LNCaP clone FGC (cell line): ENCODE results near the gene KCNK6.

Experiments used
- DNase-seq: peaks from one replicate; pipeline ENCODE4 v3.0.0-alpha.2; 2011; ENCODE audit warnings: low read depth
- H3K4me3 ChIP-seq: 2 replicates; pipeline ENCODE4 v1.5.1; 2011; ENCODE audit warnings: mild to moderate bottlenecking, low read depth, low read length, control low read depth
- TF ChIP-seq, protein P1 (sequence below): IDR thresholded peaks from 2 replicates; pipeline ENCODE4 v1.5.1; 2012; ENCODE audit warnings: mild to moderate bottlenecking; ENCODE audit not compliant: control insufficient read depth, insufficient read depth; ENCODE audit errors: extremely low read depth

The KCNK6 gene

DNA sequence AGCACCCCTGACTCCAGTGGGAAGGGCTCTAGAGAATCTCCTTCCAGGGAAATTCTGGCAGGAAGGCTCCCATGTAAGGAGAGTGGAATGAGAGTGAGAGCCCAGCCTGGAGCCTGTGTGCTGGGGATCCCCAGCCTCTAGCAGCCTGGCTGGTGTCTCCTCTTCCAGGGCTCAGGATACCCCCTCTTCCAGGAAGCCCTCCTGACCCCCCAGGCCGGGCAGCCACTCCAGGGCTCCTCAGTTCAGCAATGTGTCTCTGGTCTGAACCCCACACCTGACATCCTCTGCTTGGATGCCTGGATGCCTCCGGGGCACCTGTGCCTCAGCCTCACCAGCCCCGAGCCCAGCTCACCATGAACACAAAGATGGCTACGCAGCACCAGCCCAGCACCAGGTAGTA is 12.6 kb upstream of the KCNK6 start:
- DNase-seq, result no peak
- no peak overlapping the region for H3K4me3 ChIP-seq
- TF ChIP-seq, protein P1, sequence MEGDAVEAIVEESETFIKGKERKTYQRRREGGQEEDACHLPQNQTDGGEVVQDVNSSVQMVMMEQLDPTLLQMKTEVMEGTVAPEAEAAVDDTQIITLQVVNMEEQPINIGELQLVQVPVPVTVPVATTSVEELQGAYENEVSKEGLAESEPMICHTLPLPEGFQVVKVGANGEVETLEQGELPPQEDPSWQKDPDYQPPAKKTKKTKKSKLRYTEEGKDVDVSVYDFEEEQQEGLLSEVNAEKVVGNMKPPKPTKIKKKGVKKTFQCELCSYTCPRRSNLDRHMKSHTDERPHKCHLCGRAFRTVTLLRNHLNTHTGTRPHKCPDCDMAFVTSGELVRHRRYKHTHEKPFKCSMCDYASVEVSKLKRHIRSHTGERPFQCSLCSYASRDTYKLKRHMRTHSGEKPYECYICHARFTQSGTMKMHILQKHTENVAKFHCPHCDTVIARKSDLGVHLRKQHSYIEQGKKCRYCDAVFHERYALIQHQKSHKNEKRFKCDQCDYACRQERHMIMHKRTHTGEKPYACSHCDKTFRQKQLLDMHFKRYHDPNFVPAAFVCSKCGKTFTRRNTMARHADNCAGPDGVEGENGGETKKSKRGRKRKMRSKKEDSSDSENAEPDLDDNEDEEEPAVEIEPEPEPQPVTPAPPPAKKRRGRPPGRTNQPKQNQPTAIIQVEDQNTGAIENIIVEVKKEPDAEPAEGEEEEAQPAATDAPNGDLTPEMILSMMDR, result no peak

DNA sequence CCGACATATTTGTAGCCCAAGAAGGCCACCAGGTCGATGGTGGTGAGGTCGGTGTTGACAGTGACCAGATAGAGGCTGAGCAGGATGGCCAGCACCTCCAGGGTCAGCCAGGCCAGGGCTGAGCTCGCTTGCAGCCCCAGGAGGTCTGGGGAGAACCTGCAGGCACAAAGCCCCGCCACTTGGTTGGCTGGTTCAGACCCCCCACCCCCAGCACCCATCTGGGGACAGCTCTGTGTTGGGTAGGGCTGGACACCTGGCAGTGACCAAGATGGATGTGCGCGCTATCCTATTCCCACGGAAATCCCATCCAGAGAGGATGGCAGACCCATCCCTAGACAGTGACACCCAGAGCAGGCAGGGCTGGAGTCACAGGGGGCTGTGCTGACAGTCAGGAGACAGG is 12.0 kb upstream of the KCNK6 start:
- DNase-seq, result no peak
- no peak overlapping the region for H3K4me3 ChIP-seq
- TF ChIP-seq, protein P1, result no peak

DNA sequence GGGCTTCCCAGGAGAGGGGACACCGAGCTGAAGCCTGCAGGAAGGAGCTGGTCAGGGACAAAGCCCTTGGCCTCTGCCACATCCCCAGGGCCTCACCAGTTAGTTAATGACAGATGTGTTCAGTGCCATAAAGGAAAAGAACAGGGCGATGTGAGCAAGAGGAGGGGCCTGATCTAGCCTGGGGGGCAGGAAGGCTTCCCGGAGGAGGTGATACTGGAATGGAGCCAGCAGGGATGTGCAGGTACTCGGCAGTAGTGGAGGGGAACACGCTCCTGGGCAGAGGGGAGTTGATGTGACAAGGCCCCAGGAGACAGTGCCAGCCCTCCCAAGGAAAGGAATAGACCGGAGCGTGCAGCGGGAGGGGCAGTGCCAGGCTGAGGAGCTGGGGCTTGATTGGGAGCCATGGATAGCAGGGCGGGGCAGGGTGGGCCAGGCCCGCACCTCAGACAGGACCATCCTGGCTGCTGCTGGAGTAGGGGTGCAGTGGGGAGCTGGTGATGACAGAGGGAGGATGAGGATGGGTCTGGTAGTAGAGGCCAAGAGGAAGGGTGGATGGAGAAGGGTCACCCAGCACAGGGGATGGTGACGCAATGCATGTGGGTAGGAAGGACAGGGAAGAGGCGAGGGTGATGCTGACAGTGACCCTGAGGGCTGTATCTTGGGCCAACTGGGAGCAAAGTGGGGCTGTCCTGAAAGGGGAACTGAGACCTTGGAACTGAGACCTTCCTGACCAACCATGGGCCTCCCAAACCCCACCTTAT is 11.5 kb upstream of the KCNK6 start:
- H3K4me3 ChIP-seq, result no peak overlapping the region
- DNase-seq, result no peak
- TF ChIP-seq, protein P1, result no peak

DNA sequence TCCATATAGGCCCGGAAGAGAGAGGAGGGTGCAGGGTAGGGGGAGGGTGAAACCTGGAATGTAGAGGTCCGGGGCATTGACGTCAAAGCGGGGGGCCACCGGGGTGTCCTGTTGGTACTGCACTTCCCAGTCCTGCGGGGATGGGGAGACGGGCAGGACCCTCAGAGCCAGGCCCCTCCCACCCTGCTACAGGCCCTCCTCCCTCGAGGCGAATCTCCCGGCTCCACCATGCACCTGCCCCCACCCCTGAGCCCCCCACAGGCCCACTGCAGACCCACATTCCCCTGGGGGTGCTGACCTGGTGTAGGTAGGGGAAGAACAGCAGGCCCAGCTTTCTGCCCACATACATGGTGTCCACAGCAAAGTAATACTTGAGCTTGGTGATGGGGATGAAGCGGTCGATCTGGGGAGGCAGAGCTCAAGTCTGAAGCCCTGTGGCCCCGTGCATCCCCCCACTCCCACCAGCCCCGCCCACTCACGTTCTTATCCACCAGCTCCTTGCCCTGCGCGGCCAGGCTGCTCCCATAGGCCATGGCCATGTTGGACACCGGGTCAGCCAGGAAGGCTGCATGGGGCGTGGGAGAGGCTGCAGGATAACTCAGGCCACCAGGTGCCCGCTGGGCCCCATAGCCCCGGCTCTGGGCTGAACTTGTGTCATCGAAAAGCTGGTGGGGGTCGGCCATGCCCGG is 10.6 kb upstream of the KCNK6 start:
- DNase-seq, result no peak
- no peak overlapping the region for H3K4me3 ChIP-seq
- TF ChIP-seq, protein P1, result no peak

DNA sequence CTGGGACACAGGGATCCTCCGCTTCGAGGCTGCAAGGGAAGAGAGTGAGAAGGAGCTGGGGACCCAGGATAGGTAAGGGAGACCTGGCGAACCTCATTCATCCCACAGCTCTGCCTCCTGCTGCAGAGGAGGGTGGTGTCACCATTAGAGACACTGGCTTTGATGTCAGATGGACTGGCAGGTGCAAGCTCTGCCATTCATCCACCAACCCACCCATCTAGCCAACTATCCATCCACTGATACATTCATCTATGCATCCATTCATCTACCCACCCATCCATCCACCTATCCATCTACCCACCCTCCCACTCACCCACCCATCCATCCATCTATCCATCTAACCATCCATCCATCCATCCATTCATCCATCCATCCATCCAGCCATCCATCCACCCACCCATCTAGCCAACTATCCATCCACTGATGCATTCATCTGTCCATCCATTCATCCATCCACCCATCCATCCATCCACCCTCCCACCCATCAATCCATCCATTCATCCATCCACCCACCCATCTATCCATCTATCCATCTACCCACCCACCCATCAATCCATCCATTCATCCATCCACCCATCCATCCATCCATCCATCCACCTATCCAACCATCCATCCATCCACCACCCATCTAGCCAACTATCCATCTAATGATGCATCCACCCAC is 9.9 kb upstream of the KCNK6 start:
- no peak overlapping the region for H3K4me3 ChIP-seq
- DNase-seq, result no peak
- TF ChIP-seq, protein P1, result no peak

DNA sequence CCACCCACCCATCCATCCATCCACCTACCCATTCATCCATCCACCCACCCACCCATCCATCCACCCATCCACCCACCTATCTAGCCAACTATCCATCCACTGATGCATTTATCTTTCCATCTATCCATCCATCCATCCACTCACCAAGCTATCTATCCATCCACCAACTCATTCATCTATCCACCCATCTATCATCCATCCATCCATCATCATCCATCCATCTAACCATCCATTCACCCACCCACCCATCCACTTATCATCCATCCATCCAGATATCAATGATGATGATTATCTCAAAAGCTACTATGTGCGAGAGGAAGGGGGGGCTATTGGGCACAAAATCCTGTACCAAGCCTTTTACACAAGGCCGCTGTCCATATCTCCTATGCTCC is 9.4 kb upstream of the KCNK6 start:
- TF ChIP-seq, protein P1, result no peak
- no peak overlapping the region for H3K4me3 ChIP-seq
- DNase-seq, result no peak
